Dendritic cell treated with granulocyte-macrophage colony-stimulating factor and Interleukin-4, amounts not matched to agents 40 ng/mL and 50 ng/mL, for 4 days (primary cell): Measurements from ENCODE around the gene MTSS2.

Experiments
- H3K27ac Mint-ChIP-seq: one replicate; pipeline ENCODE4 v1.8.0; 2022; ENCODE audit warnings: mild to moderate bottlenecking, mixed read lengths
- H3K27me3 Mint-ChIP-seq: one replicate; pipeline ENCODE4 v1.8.0; 2022; ENCODE audit warnings: mild to moderate bottlenecking, mixed read lengths
- H3K36me3 Mint-ChIP-seq: one replicate; pipeline ENCODE4 v1.8.0; 2022; ENCODE audit warnings: low read depth, mixed read lengths
- H3K4me1 Mint-ChIP-seq: one replicate; pipeline ENCODE4 v1.8.0; 2022; ENCODE audit warnings: low read depth, mixed read lengths
- H3K4me3 Mint-ChIP-seq: one replicate; pipeline ENCODE4 v1.8.0; 2022; ENCODE audit warnings: mild to moderate bottlenecking, moderate library complexity, mixed read lengths
- H3K9me3 Mint-ChIP-seq: one replicate; pipeline ENCODE4 v1.8.0; 2022; ENCODE audit warnings: mixed read lengths
- intact Hi-C: fragments of 100-400 bp; cut with micrococcal nuclease; formaldehyde crosslinking; loops from one replicate; pipeline ENCODE4 v1.15.0; 2022

Gene MTSS2

DNA sequence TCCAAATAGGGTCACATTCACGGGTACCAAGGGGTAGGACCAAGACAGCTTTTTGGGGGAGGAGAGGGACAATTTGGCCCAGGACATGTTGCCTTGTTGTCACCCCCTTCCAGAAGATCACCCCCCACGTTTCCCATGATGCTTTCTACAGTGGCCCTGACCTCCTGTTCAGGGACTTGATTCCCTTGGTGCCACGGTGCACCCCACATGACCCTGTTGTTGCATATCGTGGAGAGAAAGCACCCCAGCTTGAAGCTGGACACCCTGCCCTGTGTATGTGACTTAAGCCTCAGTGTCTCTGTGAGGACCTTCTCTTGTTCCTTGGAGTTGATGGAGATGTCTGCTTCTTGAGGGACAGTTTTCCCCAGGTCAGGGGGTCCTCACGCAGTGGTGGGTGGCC, 26.9 kb downstream of the MTSS2 start:
- no peaks in the 10 kb centered on the region for H3K9me3 Mint-ChIP-seq
- intact Hi-C loops, result loop anchor here (10.0 kb wide), 1 partner anchor 284 kb away; no protein-coding TSS in a partner anchor
- peaks cover 2% of the 10 kb centered on the region for H3K27me3 Mint-ChIP-seq
- H3K4me3 Mint-ChIP-seq, result no peak overlapping the region
- no peak overlapping the region for H3K27ac Mint-ChIP-seq
- peaks cover 2% of the 10 kb centered on the region for H3K4me1 Mint-ChIP-seq
- H3K36me3 Mint-ChIP-seq, result peaks cover 10% of the 10 kb centered on the region

DNA sequence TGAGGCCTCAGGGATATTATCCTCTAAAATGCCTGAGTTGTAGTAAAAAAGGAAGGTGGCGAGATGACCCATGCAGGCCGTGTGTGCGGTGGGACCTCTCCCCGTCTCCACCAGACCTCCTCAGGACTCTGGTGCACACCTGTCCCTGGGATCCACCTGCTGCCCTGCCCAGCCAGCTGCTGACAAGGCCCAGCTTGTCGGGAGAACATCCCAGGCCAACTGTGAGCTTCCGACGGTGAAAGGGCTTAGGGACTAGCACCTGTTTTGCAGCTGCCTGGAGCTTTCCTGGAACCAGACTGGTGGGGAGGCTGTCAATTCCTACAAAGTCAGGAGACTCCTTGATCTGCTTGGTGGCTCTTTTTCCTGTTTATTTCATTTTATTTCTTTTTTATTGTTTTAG, 27.9 kb downstream of the MTSS2 start:
- intact Hi-C loops, result loop anchor here (10.0 kb wide), 1 partner anchor 283 kb away; no protein-coding TSS in a partner anchor
- H3K9me3 Mint-ChIP-seq, result no peaks in the 10 kb centered on the region
- peaks cover under 1% of the 10 kb centered on the region for H3K36me3 Mint-ChIP-seq
- no peak overlapping the region for H3K4me3 Mint-ChIP-seq
- peaks cover 4% of the 10 kb centered on the region for H3K27me3 Mint-ChIP-seq
- H3K27ac Mint-ChIP-seq, result no peak overlapping the region
- H3K4me1 Mint-ChIP-seq, result peaks cover 6% of the 10 kb centered on the region

DNA sequence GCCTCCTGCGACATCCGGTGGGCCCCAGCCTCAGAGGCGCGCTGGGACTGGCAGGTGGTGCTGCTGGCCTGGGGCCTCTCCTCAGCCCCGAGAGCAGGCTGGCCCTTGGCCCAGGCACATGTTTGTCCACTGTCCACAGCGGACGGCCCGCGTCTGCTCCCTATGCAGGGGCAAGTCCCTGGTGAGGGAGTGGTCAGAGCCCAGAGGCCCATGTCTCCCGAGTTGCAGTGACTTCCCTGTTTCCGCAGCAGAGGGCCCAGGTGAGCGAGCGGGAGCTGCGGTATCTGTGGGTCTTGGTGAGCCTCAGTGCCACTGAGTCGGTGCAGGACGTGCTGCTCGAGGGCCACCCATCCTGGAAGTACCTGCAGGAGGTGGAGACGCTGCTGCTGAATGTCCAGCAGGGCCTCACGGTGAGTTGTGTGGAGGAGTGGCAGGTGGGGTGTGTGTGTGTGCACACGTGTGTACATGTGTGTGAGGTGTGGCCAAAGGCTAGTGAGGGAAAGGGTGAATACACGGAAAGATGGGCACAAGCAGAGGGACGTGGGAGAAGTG, 29.1 kb downstream of the MTSS2 start:
- intact Hi-C loops, result loop anchor here (10.0 kb wide), 1 partner anchor 282 kb away; no protein-coding TSS in a partner anchor
- H3K36me3 Mint-ChIP-seq, result no peaks in the 10 kb centered on the region
- no peak overlapping the region for H3K4me3 Mint-ChIP-seq
- peaks cover 6% of the 10 kb centered on the region for H3K4me1 Mint-ChIP-seq
- no peak overlapping the region for H3K27ac Mint-ChIP-seq
- H3K27me3 Mint-ChIP-seq, result peaks cover 4% of the 10 kb centered on the region
- no peaks in the 10 kb centered on the region for H3K9me3 Mint-ChIP-seq

DNA sequence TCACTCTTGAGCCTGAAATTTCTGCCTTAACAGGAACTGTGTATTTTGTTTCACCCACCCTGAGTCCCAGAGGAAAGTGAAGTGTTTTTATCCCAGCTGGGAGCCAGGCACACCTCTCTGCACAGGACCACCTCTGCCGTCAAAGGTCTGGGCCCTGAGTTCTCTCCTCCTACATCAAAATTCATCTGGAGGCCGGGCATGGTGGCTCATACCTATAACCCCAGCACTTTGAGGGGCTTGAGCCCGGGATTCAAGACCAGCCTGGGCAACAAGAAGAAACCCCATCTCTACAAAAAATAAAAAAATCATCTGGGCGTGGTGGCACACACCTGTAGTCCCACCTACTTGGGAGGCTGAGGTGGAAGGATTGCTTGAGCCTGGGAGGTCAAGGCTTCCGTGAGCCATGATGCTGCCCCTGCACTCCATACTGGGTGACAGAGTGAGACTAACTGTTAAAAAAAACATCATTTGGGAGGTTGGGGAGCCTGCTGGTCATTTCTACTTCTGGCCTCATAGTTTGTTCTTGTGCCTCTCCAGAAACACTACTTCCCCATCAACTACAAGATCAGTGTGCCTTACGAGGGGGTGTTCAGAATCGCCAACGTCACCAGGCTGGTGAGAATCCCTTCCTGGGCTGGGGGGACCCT, 29.7 kb downstream of the MTSS2 start:
- Mint-ChIP-seq H3K36me3 (no peaks in the 10 kb centered on the region), H3K27ac (no peak overlapping the region), H3K4me3 (no peak overlapping the region), H3K4me1 (peaks cover 6% of the 10 kb centered on the region), H3K9me3 (no peaks in the 10 kb centered on the region), H3K27me3 (peaks cover 4% of the 10 kb centered on the region)
- intact Hi-C loops, result loop anchor here (10.0 kb wide), 1 partner anchor 281 kb away; no protein-coding TSS in a partner anchor

DNA sequence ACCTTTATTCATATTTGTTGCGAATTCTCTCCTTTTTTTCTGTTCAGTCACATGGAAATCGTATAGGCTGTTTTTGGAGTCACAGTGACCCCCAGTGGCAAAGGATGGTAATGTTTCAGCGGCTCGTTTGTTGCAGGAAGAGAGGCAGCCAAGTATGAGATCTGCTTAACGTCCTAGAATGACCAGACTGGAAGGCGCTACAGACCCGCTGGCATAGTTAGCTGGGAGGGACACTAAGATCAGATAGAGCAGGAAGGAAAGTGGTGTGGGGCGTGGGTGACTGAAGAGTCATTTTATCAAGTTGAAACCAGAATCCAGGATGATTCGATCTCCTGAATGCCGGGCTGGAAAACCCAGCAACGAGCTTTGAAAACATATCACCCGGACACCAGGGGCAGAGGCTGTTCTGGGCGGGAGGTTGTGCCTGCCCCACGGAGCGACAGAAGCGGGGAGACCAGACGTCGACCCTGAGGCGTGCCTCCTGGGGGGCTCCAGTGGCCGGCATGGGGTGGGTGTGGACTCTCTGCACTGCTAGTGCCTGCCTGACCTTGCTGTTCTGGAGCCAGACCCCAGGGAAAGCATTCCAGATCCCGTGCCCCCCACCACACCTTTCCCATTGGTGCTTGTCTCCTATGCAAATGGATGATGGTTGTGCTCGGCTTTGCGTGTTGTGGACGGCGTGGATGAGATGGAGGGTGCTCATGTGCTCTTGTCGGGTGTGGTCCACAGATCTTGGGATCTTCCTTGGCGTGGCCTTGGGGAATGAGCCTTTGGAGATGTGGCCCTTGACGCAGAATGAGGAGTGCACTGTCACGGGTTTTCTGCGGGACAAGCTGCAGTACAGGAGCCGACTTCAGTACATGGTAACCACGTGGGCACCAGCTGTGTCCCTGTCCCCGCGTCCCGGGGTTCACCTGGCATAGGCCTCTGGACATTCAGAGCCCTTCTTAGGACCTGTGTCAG, 31.8 kb downstream of the MTSS2 start:
- H3K4me1 Mint-ChIP-seq, result peaks cover 6% of the 10 kb centered on the region
- peak overlapping the region; percentile 37 for H3K4me3 Mint-ChIP-seq
- H3K9me3 Mint-ChIP-seq, result no peaks in the 10 kb centered on the region
- no peaks in the 10 kb centered on the region for H3K36me3 Mint-ChIP-seq
- H3K27ac Mint-ChIP-seq, result peak overlapping the region; percentile 24
- H3K27me3 Mint-ChIP-seq, result peaks cover 4% of the 10 kb centered on the region
- intact Hi-C loops, result loop anchor here (5.0 to 10.0 kb wide), 2 partner anchors 279 to 322 kb away; no protein-coding TSS in a partner anchor

DNA sequence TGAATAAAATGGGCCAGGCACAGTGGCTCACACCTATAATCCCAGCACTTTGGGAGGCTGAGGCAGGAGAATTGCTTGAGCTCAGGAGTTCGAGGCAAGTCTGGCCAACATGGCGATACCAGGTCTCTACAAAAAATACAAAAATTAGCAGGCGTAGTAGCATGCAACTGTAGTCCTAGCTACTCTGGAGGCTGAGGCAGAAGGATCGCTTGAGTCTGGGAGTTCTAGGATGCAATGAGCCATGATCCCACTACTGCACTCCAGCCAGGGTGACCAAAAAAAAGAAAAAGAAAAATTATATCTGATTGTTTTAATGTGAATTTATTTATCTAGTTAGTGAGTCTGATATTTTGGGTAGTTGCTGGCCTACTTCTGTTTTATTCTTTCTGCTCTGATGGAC, 32.4 kb downstream of the MTSS2 start:
- Mint-ChIP-seq H3K4me3 (no peak overlapping the region), H3K4me1 (peaks cover 6% of the 10 kb centered on the region), H3K27me3 (peaks cover 4% of the 10 kb centered on the region), H3K27ac (peak overlapping the region; percentile 24), H3K36me3 (no peaks in the 10 kb centered on the region), H3K9me3 (no peaks in the 10 kb centered on the region)
- intact Hi-C loops, result loop anchor here (5.0 to 10.0 kb wide), 2 partner anchors 279 to 321 kb away; no protein-coding TSS in a partner anchor

DNA sequence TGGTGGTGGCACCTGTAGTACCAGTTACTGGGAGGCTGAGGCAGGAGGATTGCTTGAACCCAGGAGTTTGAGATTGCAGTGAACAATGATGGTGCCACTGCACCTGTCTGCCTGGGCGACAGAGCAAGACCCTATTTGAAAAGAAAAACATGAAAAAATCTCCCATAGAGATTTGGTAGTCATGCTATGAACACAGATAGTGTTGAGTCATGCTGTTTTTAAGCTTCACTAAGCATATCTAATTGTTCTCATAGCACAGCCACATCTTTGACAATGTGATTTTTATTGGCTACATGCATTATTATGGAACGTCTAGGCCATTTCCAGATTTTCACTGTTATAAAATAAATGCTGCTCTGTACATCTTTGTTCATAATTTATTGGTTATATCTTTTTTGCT, 33.5 kb downstream of the MTSS2 start:
- H3K4me3 Mint-ChIP-seq, result no peak overlapping the region
- H3K4me1 Mint-ChIP-seq, result peaks cover 6% of the 10 kb centered on the region
- intact Hi-C loops, result loop anchor here (5.0 to 10.0 kb wide), 2 partner anchors 278 to 320 kb away; no protein-coding TSS in a partner anchor

DNA sequence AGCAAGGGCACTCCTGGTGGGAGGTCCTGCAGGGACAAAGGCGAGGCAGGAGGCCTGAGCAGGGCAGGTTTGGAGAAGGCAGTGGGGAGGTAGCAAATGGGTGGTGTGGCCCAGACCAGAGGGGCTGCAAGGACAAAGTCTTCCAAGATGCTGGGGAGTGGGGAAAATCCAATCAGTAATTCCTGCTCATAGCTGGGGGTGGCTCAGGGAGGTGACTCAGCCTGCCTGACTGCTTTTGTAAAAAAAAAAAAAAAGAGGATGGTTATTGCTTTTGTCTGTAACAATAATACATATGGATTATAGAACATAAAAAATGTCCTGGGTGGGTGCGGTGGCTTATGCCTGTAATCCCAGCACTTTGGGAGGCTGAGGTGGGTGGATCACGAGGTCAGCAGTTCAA, 34.3 kb downstream of the MTSS2 start:
- no peak overlapping the region for H3K4me3 Mint-ChIP-seq
- no peak overlapping the region for H3K27ac Mint-ChIP-seq
- no peaks in the 10 kb centered on the region for H3K9me3 Mint-ChIP-seq
- intact Hi-C loops, result loop anchor here (5.0 to 10.0 kb wide), 2 partner anchors 277 to 319 kb away; no protein-coding TSS in a partner anchor
- H3K4me1 Mint-ChIP-seq, result peaks cover 6% of the 10 kb centered on the region
- H3K27me3 Mint-ChIP-seq, result peaks cover 4% of the 10 kb centered on the region
- no peaks in the 10 kb centered on the region for H3K36me3 Mint-ChIP-seq

More for the DNA sequence above, 33.5 kb downstream of the MTSS2 start:
- Mint-ChIP-seq H3K27ac (no peak overlapping the region), H3K36me3 (no peaks in the 10 kb centered on the region), H3K9me3 (no peaks in the 10 kb centered on the region), H3K27me3 (peaks cover 4% of the 10 kb centered on the region)

DNA sequence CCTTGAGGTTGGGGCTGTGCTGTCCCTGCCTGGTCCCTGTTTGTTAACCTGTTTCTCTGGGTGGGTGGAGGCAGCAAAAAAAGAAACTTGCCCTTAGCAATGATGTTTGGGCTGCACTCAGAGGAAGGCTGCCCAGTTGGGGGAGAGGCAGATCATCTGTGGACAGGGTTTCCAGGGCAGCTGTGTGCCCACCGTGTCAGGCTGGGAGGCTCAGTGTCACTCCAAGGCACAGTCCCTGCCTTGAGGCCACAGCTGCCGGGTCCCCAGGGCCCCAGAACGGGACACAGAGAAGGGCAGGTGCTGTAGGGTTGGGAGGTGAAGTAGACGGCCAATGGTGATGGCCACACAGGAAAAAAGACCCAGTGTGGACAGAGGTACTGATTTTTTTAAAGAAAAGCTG, 35.6 kb downstream of the MTSS2 start:
- Mint-ChIP-seq H3K4me3 (no peak overlapping the region), H3K27me3 (peaks cover 4% of the 10 kb centered on the region), H3K27ac (no peak overlapping the region), H3K9me3 (peaks cover under 1% of the 10 kb centered on the region), H3K4me1 (peaks cover 6% of the 10 kb centered on the region), H3K36me3 (no peaks in the 10 kb centered on the region)
- intact Hi-C loops, result loop anchor here (5.0 to 10.0 kb wide), 2 partner anchors 275 to 318 kb away; no protein-coding TSS in a partner anchor

DNA sequence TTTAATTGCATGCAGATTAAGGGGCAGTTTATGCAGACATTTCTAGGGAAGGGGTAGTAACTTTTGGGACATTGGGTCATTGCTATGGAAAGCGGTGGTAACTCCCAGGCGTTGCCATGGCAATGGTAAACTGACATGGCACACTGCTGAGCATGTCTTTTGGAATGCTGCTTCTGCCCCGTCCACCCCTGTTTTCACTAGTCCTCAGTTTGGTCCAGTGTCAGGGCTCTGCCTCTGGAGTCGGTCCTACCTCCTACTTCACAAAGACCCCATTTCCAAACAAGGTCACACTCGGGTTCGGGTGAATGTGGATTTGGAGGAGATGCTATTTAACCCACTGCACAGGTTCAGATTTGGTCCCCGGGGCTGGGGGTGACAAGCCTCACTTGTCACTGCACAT, 36.6 kb downstream of the MTSS2 start:
- Mint-ChIP-seq H3K27me3 (peaks cover 4% of the 10 kb centered on the region), H3K36me3 (no peaks in the 10 kb centered on the region), H3K4me3 (no peak overlapping the region), H3K27ac (no peak overlapping the region), H3K9me3 (peaks cover 8% of the 10 kb centered on the region), H3K4me1 (peaks cover 6% of the 10 kb centered on the region)
- intact Hi-C loops, result no loop called here

DNA sequence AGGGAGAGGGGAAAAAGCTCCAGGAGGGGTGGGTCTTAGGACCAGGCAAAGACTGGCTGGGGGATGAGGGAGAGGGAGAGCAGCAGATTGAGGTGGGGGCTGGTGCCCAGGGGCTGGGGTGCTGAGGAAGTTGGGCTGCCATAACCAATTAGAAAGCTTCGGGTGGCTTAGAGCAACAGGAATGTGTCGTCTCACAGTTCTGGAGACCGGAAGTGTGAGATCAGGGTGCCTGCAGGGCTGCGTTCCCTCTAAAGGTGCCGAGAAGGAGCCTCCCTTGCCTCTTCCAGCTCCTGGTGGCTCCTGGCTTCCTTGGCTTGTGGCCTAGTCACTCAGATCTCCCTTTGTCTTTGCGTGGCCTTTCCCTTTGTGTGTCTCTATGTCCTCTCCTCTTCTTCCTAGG, 37.2 kb downstream of the MTSS2 start:
- H3K4me3 Mint-ChIP-seq, result no peak overlapping the region
- peaks cover 8% of the 10 kb centered on the region for H3K9me3 Mint-ChIP-seq
- H3K4me1 Mint-ChIP-seq, result peaks cover under 1% of the 10 kb centered on the region
- no peak overlapping the region for H3K27ac Mint-ChIP-seq
- intact Hi-C loops, result no loop called here
- H3K36me3 Mint-ChIP-seq, result no peaks in the 10 kb centered on the region
- H3K27me3 Mint-ChIP-seq, result no peaks in the 10 kb centered on the region

DNA sequence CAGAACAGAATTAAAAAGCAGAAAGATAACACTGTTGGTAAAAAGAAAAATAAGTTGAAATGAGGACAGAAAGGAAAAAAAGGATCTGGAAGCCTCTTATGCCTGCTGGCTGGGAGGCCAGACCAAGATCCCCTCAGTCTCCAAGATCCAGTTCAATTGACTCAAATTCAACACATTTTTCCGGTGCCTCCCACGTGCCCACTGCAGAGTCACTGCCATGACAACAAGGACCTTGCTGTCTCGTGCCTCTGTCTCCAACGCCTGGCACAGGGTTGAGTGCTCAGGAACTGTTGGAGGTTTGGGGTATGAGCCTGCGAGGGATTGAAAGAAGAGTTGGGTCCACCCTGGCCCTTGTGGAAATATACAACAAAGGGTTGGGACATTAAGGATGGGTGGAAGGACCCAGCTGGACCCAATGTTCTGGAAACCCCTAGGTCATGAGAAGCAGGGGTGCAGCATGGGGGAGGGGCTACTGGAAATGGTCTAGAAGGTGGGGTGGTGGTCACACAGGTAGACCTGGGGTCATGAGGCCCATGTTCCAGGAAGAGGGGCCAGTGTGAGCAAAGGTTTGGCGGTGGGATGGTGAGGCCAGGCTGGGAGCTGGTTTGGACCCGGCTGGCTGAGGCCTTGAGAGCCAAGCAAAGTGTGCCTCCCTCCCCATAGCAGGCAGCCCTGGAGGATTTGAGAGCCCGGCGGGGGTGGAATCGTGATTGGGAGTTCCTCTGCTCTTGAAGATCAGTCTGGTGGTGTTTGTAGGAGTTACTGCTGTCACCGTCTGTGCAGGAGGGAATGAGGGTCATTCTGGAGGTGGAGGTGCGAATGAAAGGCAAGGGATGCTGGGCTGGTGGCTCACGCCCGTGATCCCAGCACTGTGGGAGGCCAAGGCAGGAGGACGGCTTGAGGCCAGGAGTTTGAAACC, 38.2 kb downstream of the MTSS2 start:
- intact Hi-C loops, result no loop called here
- no peak overlapping the region for H3K4me3 Mint-ChIP-seq
- no peaks in the 10 kb centered on the region for H3K36me3 Mint-ChIP-seq
- peaks cover 8% of the 10 kb centered on the region for H3K9me3 Mint-ChIP-seq
- no peaks in the 10 kb centered on the region for H3K27me3 Mint-ChIP-seq
- no peaks in the 10 kb centered on the region for H3K4me1 Mint-ChIP-seq
- H3K27ac Mint-ChIP-seq, result no peak overlapping the region
